Psoas muscle (tissue), 8 donors: Measurements from ENCODE around the gene PDCD2. TPM values are rescaled to one million over a fixed set of nuclear protein-coding genes. Genes with fewer than 3 reads are reported as not detected.
A peak's percentile ranks its signal among the peaks of the same experiment; 100 is the strongest.

Source experiments
- ATAC-seq, 4 donors: fragments of 200-7000 bp; cut with Tn5 transposase; one replicate each; pipeline ENCODE4 v1.9.1; 2020; ENCODE audit warnings: moderate library complexity in 3 of 4, mild to moderate bottlenecking in 2 of 4
- DNase-seq, 2 donors: peaks; one replicate each; pipeline ENCODE4 v3.0.0-alpha.2; 2020
- H3K27ac ChIP-seq: fragments of 200-600 bp; one replicate; pipeline ENCODE4 v1.8.0; 2022
- H3K27me3 ChIP-seq, 3 donors: fragments of 200-600 bp in 1 of 3; one replicate each; pipeline versions ENCODE4 v1.6.1 to v1.8.0; 2013 to 2022; ENCODE audit warnings: low read length in 2 of 3, mild to moderate bottlenecking in 2 of 3, moderate library complexity in 1 of 3; ENCODE audit not compliant: insufficient read depth in 3 of 3
- H3K36me3 ChIP-seq, 2 donors: fragments of 200-600 bp in 1 of 2; one replicate each; pipeline versions ENCODE4 v1.6.1 to v1.8.0; 2013 to 2022; ENCODE audit warnings: low read depth in 1 of 2, mild to moderate bottlenecking in 1 of 2, moderate library complexity in 1 of 2; ENCODE audit not compliant: insufficient read depth in 1 of 2
- H3K4me1 ChIP-seq: fragments of 200-600 bp; one replicate; pipeline ENCODE4 v1.8.0; 2022
- H3K4me3 ChIP-seq: fragments of 200-600 bp; one replicate; pipeline ENCODE4 v1.8.0; 2022; ENCODE audit warnings: mild to moderate bottlenecking
- H3K9me3 ChIP-seq: fragments of 200-600 bp; one replicate; pipeline ENCODE4 v1.8.0; 2022
- WGBS, 3 donors: extraction: QIAGEN DNeasy Blood & Tissue Kit; methylation state at CpG; one replicate each; pipeline versions ENCODE4 v1.1.6 to v1.1.7; 2013; 5-methylcytosine and 5-hydroxymethylcytosine counted together
- intact Hi-C, 2 donors: fragments of 100-400 bp; cut with DNase I; formaldehyde crosslinking; loops; one replicate each; pipeline versions ENCODE4 v1.11.0 to v1.14.2; 2022
- polyA plus RNA-seq, 3 donors: library from polyadenylated mRNA; stranded (reverse); fragments of 200-250 nt; gene quantifications; one replicate each; pipeline ENCODE4 v1.2.3, GENCODE V29; 2013
- total RNA-seq, 4 donors: library from RNA; stranded (reverse); fragmentation: NEBNext Ultra II Directional in 2 of 4; extraction: Animal tissue kit (Norgen Biotek cat#: 25700) in 2 of 4; gene quantifications; one replicate each; pipeline versions ENCODE4 v1.2.1 to v1.2.4, GENCODE V29; 2021 to 2023
- TF ChIP-seq, protein P1 (sequence below): fragments of 200-600 bp; IDR thresholded peaks from one replicate; pipeline ENCODE4 v1.8.0; 2022; ENCODE audit warnings: antibody characterized with exemption
- donor health status: healthy with polysubstance abuse.
- donor health status: DM: no; HTN: no; CAD: no; lungs with moderate emphysema.
- donor health status: Bipolar disorder and iron deficiency.
- donor health status: healthy.
- donor health status: DM: yes; HTN: yes; CAD: no.
- donor health status: DM: no; HTN: no; CAD: no.
- donor health status: DM: no; HTN: no; CAD: no.
- donor health status: DM: yes; HTN: yes; CAD: no.

Gene PDCD2
- total and polyA plus RNA-seq, 7 donors = 36.5 to 112 (median 51.6) TPM

- TF ChIP-seq, protein P1, sequence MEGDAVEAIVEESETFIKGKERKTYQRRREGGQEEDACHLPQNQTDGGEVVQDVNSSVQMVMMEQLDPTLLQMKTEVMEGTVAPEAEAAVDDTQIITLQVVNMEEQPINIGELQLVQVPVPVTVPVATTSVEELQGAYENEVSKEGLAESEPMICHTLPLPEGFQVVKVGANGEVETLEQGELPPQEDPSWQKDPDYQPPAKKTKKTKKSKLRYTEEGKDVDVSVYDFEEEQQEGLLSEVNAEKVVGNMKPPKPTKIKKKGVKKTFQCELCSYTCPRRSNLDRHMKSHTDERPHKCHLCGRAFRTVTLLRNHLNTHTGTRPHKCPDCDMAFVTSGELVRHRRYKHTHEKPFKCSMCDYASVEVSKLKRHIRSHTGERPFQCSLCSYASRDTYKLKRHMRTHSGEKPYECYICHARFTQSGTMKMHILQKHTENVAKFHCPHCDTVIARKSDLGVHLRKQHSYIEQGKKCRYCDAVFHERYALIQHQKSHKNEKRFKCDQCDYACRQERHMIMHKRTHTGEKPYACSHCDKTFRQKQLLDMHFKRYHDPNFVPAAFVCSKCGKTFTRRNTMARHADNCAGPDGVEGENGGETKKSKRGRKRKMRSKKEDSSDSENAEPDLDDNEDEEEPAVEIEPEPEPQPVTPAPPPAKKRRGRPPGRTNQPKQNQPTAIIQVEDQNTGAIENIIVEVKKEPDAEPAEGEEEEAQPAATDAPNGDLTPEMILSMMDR = no peak
Observed at GRCh38 chr6:170561555-170561954, 22.9 kb downstream of the PDCD2 start.

DNA sequence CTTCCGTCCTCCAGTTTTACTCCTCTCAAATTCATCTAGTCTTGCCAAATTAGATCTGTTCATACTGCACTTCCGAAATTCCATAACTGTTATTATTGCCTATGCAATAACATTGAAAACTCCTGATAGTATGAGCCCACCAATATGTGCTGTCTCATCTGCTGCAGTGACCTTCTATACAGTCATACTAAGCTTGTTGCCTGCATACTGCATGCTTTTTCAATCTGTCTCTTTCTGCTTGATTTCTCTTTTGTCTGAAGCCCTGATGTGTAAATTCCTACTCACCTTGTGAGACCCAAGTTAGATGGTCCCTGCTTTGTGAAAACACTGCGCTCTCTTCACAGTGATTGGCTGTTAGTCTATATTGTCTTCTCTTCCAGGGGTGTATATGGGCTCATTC is 29.1 kb downstream of the PDCD2 start:
- WGBS, 3 donors = 43 to 58% (median 55%) methylated on average over 3 of the region's 3 CpGs
- Histone ChIP-seq H3K36me3 (peaks cover under 1 to 33% of the 10 kb centered on the region in 2 donors), H3K4me1 (peaks cover 32% of the 10 kb centered on the region), H3K9me3 (no peaks in the 10 kb centered on the region), H3K4me3 (peak overlapping the region; percentile 74), H3K27ac (peak overlapping the region; percentile 98), H3K27me3 (no peaks in the 10 kb centered on the region)
- ATAC-seq (no peak), DNase-seq (no peak)
- TF ChIP-seq, protein P1 = no peak
- intact Hi-C loops = loop anchor here in 1 of 2 donors (10.0 kb wide), 1 partner anchor 831 kb away; the partner anchor contains the start of gene PHF10

More at GRCh38 chr6:170561555-170561954, 22.9 kb downstream of the PDCD2 start:
- Histone ChIP-seq H3K4me1 (no peaks in the 10 kb centered on the region), H3K4me3 (no peak overlapping the region), H3K36me3 (peaks cover 5 to 95% of the 10 kb centered on the region in 2 donors), H3K27me3 (no peaks in the 10 kb centered on the region), H3K9me3 (no peaks in the 10 kb centered on the region), H3K27ac (no peak overlapping the region)
- WGBS, 3 donors = 93 to 97% (median 95%) methylated on average over 4 of the region's 4 CpGs
- intact Hi-C loops = no loop called here
- DNase-seq = no peak
- ATAC-seq = no peak

DNA sequence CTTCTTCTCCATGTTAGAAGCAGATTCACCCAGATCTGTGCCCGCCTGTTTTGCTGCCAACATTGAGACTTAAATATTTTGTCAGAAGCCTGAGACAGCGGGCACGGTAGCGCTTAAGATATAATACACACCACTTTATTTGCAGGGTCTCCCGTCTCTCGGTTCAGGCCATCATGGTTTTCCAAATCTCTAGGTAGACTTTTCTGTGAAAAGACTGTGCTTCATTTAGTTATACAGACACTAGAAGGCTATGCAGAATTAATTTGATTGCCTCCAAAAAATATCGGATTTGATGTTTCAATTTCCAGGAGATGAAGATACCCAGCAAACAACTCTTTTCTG is 29.7 kb downstream of the PDCD2 start:
- Histone ChIP-seq H3K9me3 (no peaks in the 10 kb centered on the region), H3K36me3 (peaks cover 0 to 28% of the 10 kb centered on the region in 2 donors), H3K4me3 (peak overlapping the region; percentile 74), H3K27ac (peak overlapping the region; percentile 98), H3K27me3 (no peaks in the 10 kb centered on the region), H3K4me1 (peaks cover 37% of the 10 kb centered on the region)
- ATAC-seq = no peak
- DNase-seq = no peak
- TF ChIP-seq, protein P1 = no peak
- intact Hi-C loops = loop anchor here (5.0 to 10.0 kb wide), 2 partner anchors 802 to 830 kb away; partner anchors contain the start of genes DYNLT2 (in 1 of the 2), ERMARD (in 1 of the 2) and PHF10 (in 1 of the 2)
- WGBS, 3 donors = 1 to 2% (median 1%) methylated on average over 7 of the region's 7 CpGs

DNA sequence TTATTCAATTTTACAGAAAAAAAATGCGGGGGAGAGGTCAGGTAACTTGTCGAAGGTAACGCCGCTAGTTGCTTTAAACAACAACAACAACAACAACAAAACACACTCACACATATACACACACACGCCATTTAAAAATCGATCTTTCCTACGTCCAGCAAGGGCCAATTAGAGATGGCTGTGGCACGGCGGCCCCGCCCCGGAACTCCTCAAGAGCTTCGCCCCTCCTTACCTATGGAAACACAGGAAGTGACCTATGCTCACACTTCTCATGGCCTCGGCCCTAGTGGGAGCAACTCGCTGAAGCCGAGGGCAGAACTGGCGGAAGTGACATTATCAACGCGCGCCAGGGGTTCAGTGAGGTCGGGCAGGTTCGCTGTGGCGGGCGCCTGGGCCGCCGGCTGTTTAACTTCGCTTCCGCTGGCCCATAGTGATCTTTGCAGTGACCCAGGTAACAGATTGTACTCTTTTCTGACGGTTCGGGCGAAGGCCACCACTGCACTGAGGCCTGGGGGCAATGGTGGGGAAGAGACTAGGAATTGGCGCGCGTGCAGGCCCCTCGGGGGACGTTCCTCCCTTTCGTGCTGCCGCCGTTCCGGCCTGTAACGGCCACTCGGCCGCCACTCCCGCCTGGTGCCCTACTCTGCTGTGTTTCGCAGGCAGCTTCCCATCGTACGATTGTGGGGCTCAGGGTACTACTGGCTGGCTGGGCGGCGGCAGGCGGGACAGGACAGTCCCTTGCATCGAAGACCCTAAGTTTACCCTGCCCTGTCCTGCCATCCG is 30.2 kb downstream of the PDCD2 start, which contains the start of gene TBP:
TBP (plus strand) TSS at position 357 of the 783 bp plus-strand sequence. CDS start 2,661 bp downstream, outside the sequence.
- intact Hi-C loops = loop anchor here (5.0 to 10.0 kb wide), 2 partner anchors 802 to 829 kb away; partner anchors contain the start of genes DYNLT2 (in 1 of the 2), ERMARD (in 1 of the 2) and PHF10 (in 1 of the 2)
- TF ChIP-seq, protein P1 = no peak
- Histone ChIP-seq H3K9me3 (no peaks in the 10 kb centered on the region), H3K27ac (peak within 1 kb of the TSS; percentile 98), H3K36me3 (peaks cover 2 to 26% of the 10 kb centered on the region in 2 donors), H3K4me1 (peaks cover 43% of the 10 kb centered on the region), H3K4me3 (peak within 1 kb of the TSS; percentile 74), H3K27me3 (no peaks in the 10 kb centered on the region)
- peak; percentile 91 to 96 (median 94) for ATAC-seq
- DNase-seq = peak; percentile 97 to 99
- 0% methylated on average over 48 to 51 of the region's 51 CpGs for WGBS, 3 donors
